Choroid plexus epithelial cell (primary cell): ENCODE measurements around the gene POU3F3.

Source experiments
- DNase-seq: peaks from one replicate; pipeline ENCODE4 v3.0.0-alpha.2; 2010; ENCODE audit warnings: low read depth
- H3K4me3 ChIP-seq: 2 replicates; pipeline ENCODE4 v1.5.1; 2011; ENCODE audit warnings: low read depth, mild to moderate bottlenecking, control low read depth, low read length, moderate library complexity
- CTCF ChIP-seq: conservative IDR thresholded peaks from 2 replicates; pipeline ENCODE4 v1.5.1; 2011; ENCODE audit warnings: low read depth, mild to moderate bottlenecking, control low read depth, inconsistent platforms, low read length, moderate library complexity

The POU3F3 gene

GRCh38 chr2:104853534-104854497, at the start of gene POU3F3:
POU3F3 (plus strand) TSS chr2:104854115; CDS start chr2:104855511, 1,396 bp downstream.
- peak within 1 kb of the TSS; percentile 49 for H3K4me3 ChIP-seq
- no peak for TF ChIP-seq CTCF
- peak; percentile 69 for DNase-seq

GRCh38 chr2:104804148-104804890, 49.6 kb upstream of the POU3F3 start:
- peak; percentile 26 for DNase-seq
- H3K4me3 ChIP-seq: no peak overlapping the region
- TF ChIP-seq CTCF: peak; percentile 44

GRCh38 chr2:104812286-104812685, 41.6 kb upstream of the POU3F3 start:
- DNase-seq: peak; percentile 39
- H3K4me3 ChIP-seq: no peak overlapping the region
- TF ChIP-seq CTCF: no peak

GRCh38 chr2:104816143-104816542, 37.8 kb upstream of the POU3F3 start:
- no peak for TF ChIP-seq CTCF
- H3K4me3 ChIP-seq: no peak overlapping the region
- DNase-seq: no peak

GRCh38 chr2:104818264-104818663, 35.7 kb upstream of the POU3F3 start:
- no peak for DNase-seq
- no peak overlapping the region for H3K4me3 ChIP-seq
- no peak for TF ChIP-seq CTCF

GRCh38 chr2:104820126-104820525, 33.8 kb upstream of the POU3F3 start:
- DNase-seq: no peak
- TF ChIP-seq CTCF: no peak
- H3K4me3 ChIP-seq: no peak overlapping the region
